ENCODE measurements around the gene TNIK.

- TF ChIP-seq, protein P1, sequence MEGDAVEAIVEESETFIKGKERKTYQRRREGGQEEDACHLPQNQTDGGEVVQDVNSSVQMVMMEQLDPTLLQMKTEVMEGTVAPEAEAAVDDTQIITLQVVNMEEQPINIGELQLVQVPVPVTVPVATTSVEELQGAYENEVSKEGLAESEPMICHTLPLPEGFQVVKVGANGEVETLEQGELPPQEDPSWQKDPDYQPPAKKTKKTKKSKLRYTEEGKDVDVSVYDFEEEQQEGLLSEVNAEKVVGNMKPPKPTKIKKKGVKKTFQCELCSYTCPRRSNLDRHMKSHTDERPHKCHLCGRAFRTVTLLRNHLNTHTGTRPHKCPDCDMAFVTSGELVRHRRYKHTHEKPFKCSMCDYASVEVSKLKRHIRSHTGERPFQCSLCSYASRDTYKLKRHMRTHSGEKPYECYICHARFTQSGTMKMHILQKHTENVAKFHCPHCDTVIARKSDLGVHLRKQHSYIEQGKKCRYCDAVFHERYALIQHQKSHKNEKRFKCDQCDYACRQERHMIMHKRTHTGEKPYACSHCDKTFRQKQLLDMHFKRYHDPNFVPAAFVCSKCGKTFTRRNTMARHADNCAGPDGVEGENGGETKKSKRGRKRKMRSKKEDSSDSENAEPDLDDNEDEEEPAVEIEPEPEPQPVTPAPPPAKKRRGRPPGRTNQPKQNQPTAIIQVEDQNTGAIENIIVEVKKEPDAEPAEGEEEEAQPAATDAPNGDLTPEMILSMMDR (IDR thresholded peaks at IDR 0.05) = no peak
- no peak for TF ChIP-seq POLR2A (IDR thresholded peaks at IDR 0.05)
Observed at GRCh38 chr3:171494457-171495109, 34.4 kb upstream of the TNIK start.

All from stomach (tissue), 4 donors.